ENCODE measurements around the gene PTK7.

The PTK7 gene

GRCh38 chr6:43180985-43181384, 104.9 kb downstream of the PTK7 start:
- DNase-seq (ENCODE audit: low read depth): no peak

GRCh38 chr6:43181621-43181941, 105.5 kb downstream of the PTK7 start:
- DNase-seq (ENCODE audit: low read depth): no peak

- DNase-seq (ENCODE audit: low read depth): peak; percentile 57
Measured at GRCh38 chr6:43181942-43182860, 106.1 kb downstream of the PTK7 start, which contains the start of gene CUL9. Gene CUL9, plus strand, starts transcription at chr6:43182196. Its CDS starts 2,115 bp downstream, at chr6:43184311.

GRCh38 chr6:43183441-43183840, 107.3 kb downstream of the PTK7 start:
- DNase-seq (ENCODE audit: low read depth): no peak

GRCh38 chr6:43184268-43184985, 108.3 kb downstream of the PTK7 start:
- no peak for DNase-seq (ENCODE audit: low read depth)

GRCh38 chr6:43185391-43185985, 109.4 kb downstream of the PTK7 start:
- DNase-seq (ENCODE audit: low read depth): no peak

- DNase-seq (ENCODE audit: low read depth): no peak
Measured at GRCh38 chr6:43186019-43186418, 109.9 kb downstream of the PTK7 start.

- DNase-seq (ENCODE audit: low read depth): no peak
Measured at GRCh38 chr6:43186706-43187105, 110.6 kb downstream of the PTK7 start.

GRCh38 chr6:43187821-43188220, 111.7 kb downstream of the PTK7 start:
- DNase-seq (ENCODE audit: low read depth): no peak

GRCh38 chr6:43188426-43188825, 112.3 kb downstream of the PTK7 start:
- no peak for DNase-seq (ENCODE audit: low read depth)

- no peak for DNase-seq (ENCODE audit: low read depth)
Measured at GRCh38 chr6:43189776-43190304, 113.7 kb downstream of the PTK7 start.

GRCh38 chr6:43192911-43193310, 116.8 kb downstream of the PTK7 start:
- no peak for DNase-seq (ENCODE audit: low read depth)

- no peak for DNase-seq (ENCODE audit: low read depth)
Measured at GRCh38 chr6:43193929-43194328, 117.8 kb downstream of the PTK7 start.

- no peak for DNase-seq (ENCODE audit: low read depth)
Measured at GRCh38 chr6:43196337-43196736, 120.2 kb downstream of the PTK7 start.

- no peak for DNase-seq (ENCODE audit: low read depth)
Measured at GRCh38 chr6:43199912-43200311, 123.8 kb downstream of the PTK7 start.

- no peak for DNase-seq (ENCODE audit: low read depth)
Measured at GRCh38 chr6:43200541-43200940, 124.4 kb downstream of the PTK7 start.

GRCh38 chr6:43202451-43202850, 126.3 kb downstream of the PTK7 start:
- DNase-seq (ENCODE audit: low read depth): no peak

- DNase-seq (ENCODE audit: low read depth): no peak
Measured at GRCh38 chr6:43203029-43203717, 127.1 kb downstream of the PTK7 start.

GRCh38 chr6:43203718-43204095, 127.6 kb downstream of the PTK7 start:
- DNase-seq (ENCODE audit: low read depth): no peak

- DNase-seq (ENCODE audit: low read depth): no peak
Measured at GRCh38 chr6:43204271-43205105, 128.4 kb downstream of the PTK7 start.

GRCh38 chr6:43205849-43206248, 129.7 kb downstream of the PTK7 start:
- DNase-seq (ENCODE audit: low read depth): no peak
